HEK293T (cell line): ENCODE data around the gene RAD51B.

Experiments used
- ELF4 ChIP-seq: fragments of 450-650 bp; IDR thresholded peaks from 2 replicates; pipeline ENCODE4 v1.6.1; 2017; ENCODE audit warnings: antibody characterized with exemption
- FOXA1 ChIP-seq: fragments of 450-650 bp; IDR thresholded peaks from 2 replicates; pipeline ENCODE4 v1.6.1; 2016; ENCODE audit warnings: mild to moderate bottlenecking
- HDGF ChIP-seq: fragments of 450-650 bp; IDR thresholded peaks from 2 replicates; pipeline ENCODE4 v1.6.1; 2017; ENCODE audit warnings: antibody characterized with exemption, borderline replicate concordance
- LEF1 ChIP-seq: fragments of 450-650 bp; IDR thresholded peaks from 2 replicates; pipeline ENCODE4 v1.6.1; 2017; ENCODE audit warnings: mild to moderate bottlenecking, borderline replicate concordance

DNA sequence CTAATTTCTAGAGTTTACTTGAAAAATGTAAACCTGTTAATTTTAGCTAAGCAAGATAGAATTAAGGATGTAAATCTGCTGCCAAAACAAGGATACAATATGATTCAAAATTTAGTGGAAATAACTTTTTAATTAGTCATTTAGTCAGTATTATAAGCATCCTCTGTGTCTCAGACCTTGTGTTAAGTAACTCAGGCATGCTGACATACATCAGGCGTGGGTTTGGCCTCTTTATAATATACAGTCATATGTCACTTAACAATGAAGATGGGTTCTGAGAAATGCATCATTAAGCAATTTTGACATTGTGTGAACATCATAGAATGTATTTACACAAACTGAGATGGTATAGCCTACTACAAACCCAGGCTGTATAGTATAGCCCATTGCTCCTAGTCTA is 586.4 kb downstream of the RAD51B start:
- TF ChIP-seq FOXA1 (no peak), HDGF (no peak), LEF1 (no peak), ELF4 (no peak)
